GM19397 (cell line): ENCODE results near the gene AGAP2.
"Not testable (repeated sequence)": the region's sequence is repeated elsewhere in the genome, so short reads cannot be mapped to it uniquely, and the experiment has no call there.

Experiments
- ATAC-seq: cut with Tn5 transposase; IDR thresholded peaks from one replicate; pipeline ENCODE4 v1.9.1; 2021; ENCODE audit warnings: mild to moderate bottlenecking, moderate library complexity; ENCODE audit not compliant: unreplicated experiment

AGAP2 gene

DNA sequence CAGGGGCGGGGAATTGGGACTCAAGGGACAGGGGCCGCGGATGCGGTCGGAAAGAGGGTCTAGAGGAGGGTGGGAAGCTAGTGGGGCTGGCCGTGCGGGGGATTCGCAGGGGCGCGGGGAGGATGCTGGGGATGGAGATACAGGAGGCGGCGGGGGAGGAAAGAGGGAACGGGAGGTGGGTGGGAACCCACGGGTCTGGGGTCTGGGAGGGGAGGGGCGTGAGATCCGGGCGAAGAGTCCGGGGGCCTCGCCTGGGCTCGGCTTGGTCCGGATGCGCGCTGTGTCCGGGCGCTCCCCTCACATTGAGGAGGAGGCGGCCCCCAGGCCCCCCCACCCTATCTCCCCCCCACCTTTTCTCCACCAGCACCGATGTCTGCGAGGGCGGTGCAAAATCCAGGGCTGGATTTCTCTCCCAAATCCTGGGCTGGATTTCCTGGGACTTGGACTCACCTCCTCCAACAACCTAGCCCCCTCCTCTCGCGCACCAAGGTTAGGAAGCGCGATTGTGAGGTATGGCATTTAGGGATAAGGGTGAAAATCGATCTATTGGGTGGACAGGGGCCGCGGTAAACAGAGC, at the start of gene AGAP2:
TSS of gene AGAP2 (minus strand) at position 82 of the 577 bp plus-strand sequence. CDS start 496 bp downstream, outside the sequence.
- no peak for ATAC-seq

DNA sequence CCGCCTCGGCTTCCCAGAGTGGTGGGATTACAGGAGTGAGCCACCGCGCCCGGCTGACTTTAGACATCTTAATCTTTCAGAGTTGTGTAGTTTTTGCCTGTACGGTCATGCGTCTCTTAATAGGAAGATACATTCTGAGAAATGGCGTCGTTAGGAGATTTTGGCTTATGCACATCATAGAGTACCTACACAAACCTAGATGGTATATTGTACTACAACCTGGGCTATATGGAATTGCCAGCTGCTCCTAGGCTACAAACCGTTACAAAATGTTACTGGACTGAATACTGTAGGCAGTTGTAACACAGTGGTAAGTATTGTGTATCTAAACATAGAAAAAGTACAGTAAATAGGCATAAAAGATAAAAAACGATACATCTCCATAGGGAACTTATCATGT, 45.3 kb upstream of the AGAP2 start:
- no peak for ATAC-seq

DNA sequence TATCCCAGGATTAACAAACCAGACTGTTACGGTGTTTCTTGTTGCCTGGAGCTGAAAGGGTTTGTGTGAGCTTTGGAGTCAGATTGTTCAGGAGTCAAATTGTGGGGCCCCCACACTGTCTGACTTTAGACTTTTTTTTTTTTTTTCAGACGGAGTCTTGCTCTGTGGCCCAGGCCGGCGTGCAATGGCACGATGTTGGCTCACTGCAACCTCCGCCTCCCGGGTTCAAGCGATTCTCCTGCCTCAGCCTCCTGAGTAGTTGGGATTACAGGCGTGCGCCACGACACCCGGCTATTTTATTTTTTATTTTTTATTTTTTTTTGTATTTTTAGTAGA, 44.9 kb upstream of the AGAP2 start:
- no peak for ATAC-seq

DNA sequence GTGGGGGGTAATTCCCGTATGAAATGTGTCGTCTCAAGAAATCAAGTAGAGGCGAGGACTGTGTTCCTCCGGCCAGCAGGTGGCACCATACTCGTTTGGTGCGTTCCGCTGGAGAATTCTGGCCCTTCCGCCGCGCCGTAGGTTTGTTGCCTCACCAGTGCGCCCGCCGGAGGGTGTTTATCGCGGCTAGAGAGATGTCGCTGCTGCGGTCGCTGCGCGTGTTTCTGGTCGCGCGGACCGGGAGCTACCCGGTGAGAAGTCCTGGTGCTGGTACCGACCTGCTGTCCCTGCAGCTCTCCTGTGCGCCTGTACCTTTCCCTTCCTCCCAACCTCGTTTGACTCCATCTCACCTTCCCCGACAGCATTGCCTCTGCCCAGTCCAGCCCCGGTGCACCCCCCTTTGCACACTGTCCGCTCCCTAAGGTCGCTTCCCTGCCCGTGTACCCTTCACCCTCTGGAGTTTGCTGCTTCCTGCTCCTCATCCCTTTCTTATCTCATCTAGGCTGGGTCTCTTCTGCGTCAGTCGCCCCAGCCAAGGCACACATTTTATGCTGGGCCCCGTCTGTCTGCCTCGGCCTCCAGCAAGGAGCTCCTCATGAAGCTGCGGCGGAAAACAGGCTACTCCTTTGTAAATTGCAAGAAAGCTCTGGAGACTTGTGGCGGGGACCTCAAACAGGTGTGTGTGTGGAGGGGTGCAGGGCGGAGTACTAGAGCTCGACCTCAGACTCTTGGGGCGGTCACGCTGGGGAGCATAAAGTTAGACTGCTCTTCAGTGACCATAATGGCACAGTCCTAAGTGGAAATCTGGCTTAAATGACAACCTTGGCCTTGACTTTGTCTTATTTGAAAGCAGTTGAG, 44.3 kb upstream of the AGAP2 start, which contains the start of gene TSFM:
TSS of gene TSFM (plus strand) at position 180 of the 858 bp plus-strand sequence. CDS start at position 195, 15 bp downstream.
- peak; percentile 81 for ATAC-seq

DNA sequence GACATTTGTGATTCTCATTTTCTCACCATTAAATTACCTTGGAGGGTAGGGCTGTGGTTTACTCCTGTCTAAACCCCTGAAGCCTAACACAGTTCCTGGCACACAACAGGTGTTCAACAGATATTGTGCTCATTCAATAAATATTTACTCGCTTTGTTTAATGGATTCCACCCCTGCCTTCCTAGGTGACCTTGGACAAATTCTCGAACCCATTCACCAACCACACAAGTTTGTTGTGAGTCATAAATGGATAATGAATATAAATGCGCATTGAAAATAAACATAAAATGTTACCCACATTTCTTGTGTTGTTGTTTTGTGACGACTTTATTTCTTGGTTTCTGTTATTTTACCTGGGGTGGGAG, 43.7 kb upstream of the AGAP2 start:
- ATAC-seq, result no peak

DNA sequence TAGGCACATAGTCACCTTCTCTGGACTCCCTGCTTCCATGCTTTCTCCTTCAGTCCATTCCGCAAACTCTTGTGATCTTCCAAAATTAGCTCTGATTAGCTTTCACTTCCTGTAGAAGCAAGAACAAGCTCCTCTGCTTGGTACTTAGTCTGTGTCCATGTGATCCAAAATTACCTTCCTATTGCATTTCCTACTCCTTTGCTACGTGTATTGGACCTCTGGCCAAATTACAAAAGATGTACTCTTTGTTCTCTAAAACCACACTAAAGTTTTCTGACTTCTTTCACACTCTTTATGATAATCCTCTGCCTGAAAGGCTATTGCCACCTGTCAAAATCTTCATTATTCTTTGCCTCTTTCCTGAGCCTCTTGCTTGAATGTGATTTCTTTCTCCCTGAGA, 43.3 kb upstream of the AGAP2 start:
- no peak for ATAC-seq

DNA sequence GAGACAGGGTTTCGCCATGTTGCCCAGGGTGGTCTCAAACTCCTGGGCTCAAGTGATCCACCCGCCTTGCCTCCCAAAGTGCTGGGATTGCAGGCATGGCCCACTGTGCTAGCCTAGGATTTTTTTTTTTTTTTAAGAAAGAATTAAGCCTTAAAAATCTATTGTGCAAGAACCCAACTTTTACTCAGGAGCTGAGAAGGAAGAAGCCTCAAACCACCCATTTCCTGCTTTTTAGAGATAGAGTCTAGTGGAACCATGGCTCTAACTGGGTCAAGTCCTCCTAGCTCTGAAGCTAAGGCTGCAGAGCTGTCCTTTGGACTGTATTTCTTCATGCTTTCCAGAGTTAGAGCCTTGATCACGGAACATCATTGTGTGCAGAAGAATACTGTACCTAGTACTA, 42.7 kb upstream of the AGAP2 start:
- ATAC-seq, result no peak

DNA sequence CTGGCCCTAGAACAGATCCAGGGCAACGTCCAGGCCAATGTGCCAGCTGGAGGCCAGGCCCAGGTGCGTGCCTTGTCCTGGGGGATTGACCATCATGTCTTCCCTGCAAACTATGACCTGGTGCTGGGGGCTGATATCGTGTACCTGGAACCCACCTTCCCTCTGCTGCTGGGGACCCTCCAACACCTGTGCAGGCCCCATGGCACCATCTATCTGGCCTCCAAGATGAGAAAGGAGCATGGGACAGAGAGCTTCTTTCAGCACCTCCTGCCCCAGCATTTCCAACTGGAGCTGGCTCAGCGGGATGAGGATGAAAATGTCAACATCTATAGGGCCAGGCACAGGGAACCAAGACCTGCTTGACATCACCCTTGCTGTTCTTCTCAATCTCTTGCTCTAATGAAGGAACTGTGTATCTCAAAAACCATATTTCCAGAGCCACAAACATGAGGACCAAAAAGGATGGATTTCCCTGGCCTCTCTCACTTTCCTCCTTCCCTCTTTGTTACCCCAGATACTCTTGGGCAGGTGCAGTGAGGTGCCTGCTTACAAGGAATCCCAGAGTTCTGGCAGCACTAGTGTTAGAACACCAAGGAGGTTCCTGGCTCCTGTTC, 41.8 kb upstream of the AGAP2 start:
- no peak for ATAC-seq

DNA sequence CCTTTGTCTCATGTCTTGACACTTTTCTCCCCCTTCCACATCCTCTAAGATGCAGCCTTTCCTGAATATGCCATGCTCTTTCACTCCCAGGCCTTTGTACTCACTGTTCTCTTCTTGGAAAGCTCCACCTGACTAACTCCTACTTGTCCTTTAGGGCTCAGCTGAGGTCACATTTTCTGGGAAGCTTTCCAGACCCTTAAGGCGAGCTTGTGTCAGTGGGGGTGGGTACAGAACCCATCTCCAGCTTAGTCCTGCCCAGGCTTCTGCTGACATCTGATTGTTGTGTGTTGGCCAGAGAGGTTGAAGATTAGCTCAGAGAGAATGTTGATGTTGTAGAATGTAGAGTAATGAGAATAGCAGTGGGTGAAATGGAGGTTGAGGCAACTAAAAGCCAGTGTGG, 41.2 kb upstream of the AGAP2 start:
- ATAC-seq, result no peak

DNA sequence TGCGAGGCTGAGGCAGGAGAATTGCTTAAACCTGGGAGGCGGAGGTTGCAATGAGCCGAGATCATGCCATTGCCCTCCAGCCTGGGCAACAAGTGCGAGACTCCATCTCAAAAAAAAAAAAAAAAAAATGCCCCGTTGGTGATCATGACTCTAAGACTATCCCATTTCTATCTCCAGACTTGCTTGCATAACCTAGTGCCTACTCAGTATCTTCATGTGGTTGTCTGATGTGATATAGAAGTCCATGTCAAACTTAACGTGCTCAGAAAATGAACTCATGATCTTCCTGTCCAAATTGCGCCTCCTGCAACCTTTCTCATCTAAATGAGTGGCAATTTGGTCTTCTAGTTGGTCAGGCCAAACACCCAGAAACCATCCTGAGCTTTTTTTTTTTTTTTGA, 39.4 kb upstream of the AGAP2 start:
- ATAC-seq, result no peak

DNA sequence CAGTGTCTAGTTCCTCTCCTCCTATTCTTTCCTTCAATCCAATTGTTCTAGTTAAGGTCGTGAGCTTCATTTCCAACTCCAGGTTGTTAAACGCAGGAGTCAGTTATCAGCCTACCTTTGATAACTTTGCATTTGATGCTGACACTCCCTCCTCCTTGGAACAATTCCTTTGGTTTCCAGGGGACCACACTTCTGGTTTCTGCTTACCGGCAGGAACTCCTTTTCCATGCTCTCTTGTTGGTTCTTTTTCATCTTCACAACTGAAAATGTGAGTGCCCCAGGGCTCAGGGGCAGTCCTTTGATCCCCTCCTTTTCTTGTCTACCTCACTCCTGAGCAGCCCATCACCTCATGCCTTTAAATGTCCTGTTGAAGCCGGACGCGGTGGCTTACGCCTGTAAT, 38.8 kb upstream of the AGAP2 start:
- no peak for ATAC-seq

DNA sequence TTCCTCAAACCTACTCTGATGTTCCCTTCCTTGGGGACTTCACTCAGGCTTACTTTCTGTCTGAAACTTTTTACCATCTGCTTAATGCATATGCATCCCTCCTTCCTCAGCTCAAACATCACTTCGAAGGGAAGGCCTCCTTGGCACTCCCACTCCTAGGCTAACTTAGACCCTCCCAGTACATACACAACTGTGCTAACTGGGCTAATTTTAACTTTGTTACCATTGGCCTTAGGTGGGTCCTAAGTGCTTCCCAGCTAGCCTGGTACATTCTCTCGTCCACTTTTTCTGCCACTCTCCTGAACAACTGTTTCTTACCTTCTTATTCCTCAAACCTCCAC, 37.7 kb upstream of the AGAP2 start:
- ATAC-seq, result no peak

DNA sequence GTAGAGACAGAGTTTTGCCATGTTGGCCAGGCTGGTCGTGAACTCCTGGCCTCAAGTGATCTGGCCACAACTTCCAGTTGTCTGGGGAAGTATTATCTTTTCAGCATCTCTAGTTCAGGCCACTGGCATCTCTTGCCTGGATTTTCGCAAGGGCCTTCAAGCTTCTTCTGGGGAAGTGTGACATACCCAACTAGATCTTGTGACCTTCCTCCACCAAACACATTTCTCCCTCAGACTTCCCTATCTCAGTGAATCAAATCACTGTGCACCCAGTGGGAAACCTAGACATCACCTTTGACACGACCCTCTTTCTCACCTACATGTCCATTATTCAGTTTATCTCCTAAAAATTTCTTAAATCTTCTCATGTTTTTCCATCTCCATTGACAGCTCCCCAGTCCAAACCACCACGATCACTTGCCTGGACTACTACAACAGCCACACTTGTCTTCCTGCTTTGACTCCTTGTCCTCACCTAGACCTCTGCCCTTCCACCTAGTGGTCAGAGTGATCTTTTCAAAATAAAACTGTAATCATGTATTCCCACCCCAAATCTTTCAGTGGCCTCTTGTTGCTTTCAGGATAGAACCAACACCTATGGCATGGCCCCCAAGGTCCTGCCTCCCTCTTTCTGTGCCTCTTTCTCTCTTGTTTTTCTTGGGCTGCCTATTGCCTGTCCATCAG, 37.2 kb upstream of the AGAP2 start:
- ATAC-seq, result no peak

DNA sequence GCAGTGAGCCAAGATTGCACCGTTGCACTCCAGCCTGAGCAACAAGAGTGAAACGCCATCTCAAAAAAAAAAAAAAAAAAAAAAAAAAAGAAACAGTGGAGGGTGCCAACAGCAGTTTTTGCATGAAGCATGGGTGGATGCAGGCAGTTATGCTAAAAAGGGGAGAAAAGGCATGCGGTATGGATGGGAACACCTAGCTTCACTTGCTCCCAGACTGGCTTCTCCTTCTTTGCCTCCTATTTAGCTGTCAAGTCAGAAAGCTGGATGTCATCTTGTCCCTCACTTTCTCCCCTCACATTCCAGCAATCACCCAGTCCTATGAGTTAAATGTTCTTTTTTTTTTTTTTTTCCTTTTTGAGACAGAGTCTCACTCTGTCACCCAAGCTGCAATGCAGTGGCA, 36.5 kb upstream of the AGAP2 start:
- no peak for ATAC-seq

DNA sequence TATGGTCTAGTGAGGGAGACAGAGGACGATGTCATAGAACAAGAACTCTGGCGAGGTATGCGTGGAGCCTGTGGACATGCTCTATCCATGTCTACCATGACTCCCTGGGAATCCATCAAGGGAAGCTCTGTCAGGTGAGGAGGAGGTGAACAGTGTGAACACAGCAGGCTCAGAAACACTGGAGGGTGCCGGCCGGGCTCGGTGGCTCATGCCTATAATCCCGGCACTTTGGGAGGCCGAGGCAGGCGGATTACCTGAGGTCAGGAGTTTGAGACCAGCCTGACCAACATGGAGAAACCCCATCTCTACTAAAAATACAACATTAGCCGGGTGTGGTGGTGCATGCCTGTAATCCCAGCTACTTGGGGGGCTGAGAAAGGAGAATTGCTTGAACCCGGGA, 36.1 kb upstream of the AGAP2 start:
- not testable (repeated sequence) for ATAC-seq

DNA sequence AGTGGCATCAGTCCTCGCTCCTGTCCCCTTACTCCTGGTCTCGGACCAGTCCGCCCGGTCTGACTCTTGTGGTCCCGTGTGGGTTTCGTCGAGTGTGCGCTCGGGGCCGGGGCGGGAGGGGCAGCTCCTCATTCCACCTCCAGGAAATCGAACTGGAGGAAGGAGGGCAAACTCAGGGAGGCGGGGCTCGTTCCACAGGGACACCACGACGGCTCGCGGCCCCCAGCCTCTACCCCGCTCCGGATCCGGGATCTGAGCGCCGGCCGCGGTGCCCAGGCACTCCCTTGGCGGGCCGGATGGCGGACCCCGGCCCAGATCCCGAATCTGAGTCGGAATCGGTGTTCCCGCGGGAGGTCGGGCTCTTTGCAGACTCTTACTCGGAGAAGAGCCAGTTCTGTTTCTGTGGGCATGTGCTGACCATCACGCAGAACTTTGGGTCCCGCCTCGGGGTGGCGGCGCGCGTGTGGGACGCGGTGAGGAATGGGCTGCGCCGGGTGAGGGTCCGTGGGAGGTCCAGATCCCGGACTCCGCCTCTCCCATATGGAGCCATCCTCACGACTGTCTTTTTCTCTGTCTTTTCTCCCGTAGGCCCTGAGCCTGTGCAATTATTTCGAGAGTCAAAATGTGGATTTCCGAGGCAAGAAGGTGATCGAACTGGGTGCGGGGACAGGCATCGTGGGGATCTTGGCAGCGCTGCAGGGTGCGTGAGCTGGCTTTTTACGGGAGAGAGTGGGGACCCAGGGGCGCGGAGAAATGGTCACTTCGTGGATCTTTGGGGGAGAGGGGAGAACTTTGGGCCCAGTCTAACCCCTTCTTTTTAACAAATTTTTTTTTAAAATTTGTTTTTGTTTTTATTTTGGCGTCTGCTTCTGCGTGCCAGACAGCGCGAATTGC, 34.1 kb upstream of the AGAP2 start, which contains the start of gene EEF1AKMT3:
TSS of gene EEF1AKMT3 (plus strand) at position 186 of the 894 bp plus-strand sequence. CDS start at position 297, 111 bp downstream.
- ATAC-seq, result peak; percentile 28

DNA sequence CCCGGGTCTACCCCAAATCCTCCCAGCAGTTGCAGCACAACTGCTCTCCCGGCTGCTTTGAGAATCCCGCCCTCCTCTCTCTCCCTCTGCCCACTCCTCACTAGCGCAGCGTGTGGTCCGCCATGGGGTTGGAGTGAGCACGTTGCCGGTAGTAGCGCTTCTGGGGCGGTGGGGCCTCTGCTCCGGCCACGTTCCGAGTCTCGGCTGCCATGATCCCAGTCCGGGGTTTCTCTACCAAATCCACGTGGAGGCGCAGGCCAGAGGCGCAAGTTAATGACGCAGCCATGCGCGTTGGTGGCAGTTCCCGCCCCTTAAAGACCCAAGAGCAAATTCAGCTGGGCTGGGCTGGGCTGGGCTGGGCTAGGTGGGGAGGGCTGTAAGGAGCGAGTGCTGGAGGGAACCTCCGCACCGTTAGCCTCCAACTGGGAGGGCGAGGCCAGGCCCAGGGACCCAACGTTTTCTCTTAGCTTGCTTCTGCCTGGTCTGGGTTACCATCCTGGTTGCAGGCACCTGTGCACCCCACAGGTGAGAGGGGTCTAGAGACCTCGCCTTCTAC, 33.4 kb upstream of the AGAP2 start, which contains the start of gene METTL1:
TSS of gene METTL1 (minus strand) at position 233 of the 556 bp plus-strand sequence. CDS start at position 211, 22 bp downstream.
- ATAC-seq, result peak; percentile 75

DNA sequence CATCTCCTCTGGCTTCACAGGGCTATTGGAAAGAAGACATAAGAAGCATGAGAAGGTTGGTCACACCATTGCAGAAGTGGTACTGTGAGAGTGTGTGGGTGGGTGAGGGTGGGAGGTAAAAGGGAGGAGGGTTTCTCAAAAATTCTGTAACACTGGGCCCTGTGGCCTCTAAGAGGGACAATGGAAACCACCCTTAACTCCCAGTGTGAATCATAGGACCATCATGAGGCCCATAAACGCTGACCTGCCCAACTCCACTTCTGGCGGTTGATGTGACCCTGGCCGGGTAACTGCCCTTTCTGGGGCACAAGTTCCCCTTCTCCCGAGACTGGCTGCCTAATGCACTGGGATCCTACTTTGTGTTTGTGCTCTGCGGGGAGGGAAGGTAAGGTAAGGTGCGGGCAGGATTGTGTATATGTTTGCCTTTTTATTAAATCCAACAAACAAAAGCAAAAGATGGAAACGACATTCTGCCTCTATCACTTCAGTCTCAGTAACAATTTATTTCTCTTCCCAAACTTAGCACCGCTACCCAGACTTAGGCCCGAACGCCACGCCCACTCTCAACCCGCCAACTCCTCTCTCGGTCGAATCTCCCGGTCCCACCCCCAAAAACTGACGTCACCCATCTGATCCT, 32.8 kb upstream of the AGAP2 start:
- ATAC-seq, result peak; percentile 69

DNA sequence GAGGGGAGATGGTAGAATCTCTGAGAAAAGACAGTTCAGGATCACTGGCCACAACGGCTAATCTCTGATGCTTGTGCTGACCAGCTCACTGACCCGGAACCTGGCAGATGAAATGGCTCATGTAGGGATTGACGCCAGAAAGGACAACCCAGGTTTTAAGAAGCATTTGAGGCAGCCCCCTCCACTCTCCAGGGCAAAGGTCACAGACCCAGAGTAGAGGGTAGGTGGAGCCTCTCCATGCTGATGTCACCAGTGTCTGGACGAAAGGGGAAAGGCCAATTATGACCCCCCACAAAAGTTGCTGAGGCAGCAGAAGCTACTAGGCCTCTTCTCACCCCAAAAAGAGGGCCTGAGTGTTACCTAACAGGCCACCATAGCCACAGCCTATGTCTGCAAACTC, 32.2 kb upstream of the AGAP2 start:
- no peak for ATAC-seq

DNA sequence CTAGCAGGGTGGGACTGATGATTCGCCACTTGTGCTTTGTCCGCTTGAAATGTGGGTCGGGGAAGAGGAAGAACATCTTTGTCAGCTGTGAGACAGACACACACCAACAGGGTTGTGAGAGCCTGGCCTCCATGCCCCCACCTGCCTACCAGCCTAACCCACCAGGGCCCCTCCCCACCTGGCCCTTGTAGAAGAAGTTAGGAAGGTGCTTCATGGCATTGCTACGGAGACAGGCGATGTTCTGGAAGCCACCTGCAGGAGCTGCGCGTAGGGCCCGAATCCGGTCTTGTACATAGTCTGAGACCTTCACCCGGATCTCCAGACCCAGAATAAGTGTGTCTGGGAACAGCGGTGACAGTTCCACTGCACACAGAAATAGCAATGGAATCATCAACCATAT, 31.1 kb upstream of the AGAP2 start:
- no peak for ATAC-seq
